Karpas-422 (cell line): Measurements from ENCODE around the gene UMAD1. TPM values are rescaled to one million over a fixed set of nuclear protein-coding genes. Genes with fewer than 3 reads are reported as not detected.
"Not testable (repeated sequence)": the region's sequence is repeated elsewhere in the genome, so short reads cannot be mapped to it uniquely, and the experiment has no call there.

Experiments
- DNase-seq: peaks from one replicate; pipeline ENCODE4 v3.0.0-alpha.2; 2015
- H2AFZ ChIP-seq: fragments of 200-600 bp; sonication (generic); 2 replicates; pipeline ENCODE4 v1.6.1; 2014; ENCODE audit warnings: antibody characterized with exemption, low read length, mixed read lengths
- H3K27ac ChIP-seq: fragments of 200-600 bp; sonication (generic); 2 replicates; pipeline ENCODE4 v1.5.1; 2014; ENCODE audit warnings: mild to moderate bottlenecking, low read length, moderate library complexity
- H3K27me3 ChIP-seq: fragments of 200-600 bp; sonication (generic); 2 replicates; pipeline ENCODE4 v1.6.1; 2014; ENCODE audit warnings: low read length, mixed read lengths
- H3K36me3 ChIP-seq: fragments of 200-600 bp; sonication (generic); 2 replicates; pipeline ENCODE4 v1.6.1; 2014; ENCODE audit warnings: low read length, mixed read lengths; ENCODE audit not compliant: insufficient read depth
- H3K4me1 ChIP-seq: fragments of 200-600 bp; sonication (generic); 2 replicates; pipeline ENCODE4 v1.6.1; 2014; ENCODE audit warnings: mild to moderate bottlenecking, low read length, mixed read lengths
- H3K4me2 ChIP-seq: fragments of 200-600 bp; sonication (generic); 2 replicates; pipeline ENCODE4 v1.6.1; 2014; ENCODE audit warnings: low read length, low read depth, mild to moderate bottlenecking; ENCODE audit not compliant: poor library complexity, severe bottlenecking
- H3K4me3 ChIP-seq: fragments of 200-600 bp; sonication (generic); 2 replicates; pipeline ENCODE4 v1.5.1; 2014; ENCODE audit warnings: mild to moderate bottlenecking, antibody characterized with exemption, low read length, mixed read lengths
- H3K79me2 ChIP-seq: fragments of 200-600 bp; sonication (generic); 2 replicates; pipeline ENCODE4 v1.6.1; 2014; ENCODE audit warnings: mild to moderate bottlenecking, low read length, mixed read lengths
- H3K9ac ChIP-seq: fragments of 200-600 bp; sonication (generic); 2 replicates; pipeline ENCODE4 v1.6.0; 2014; ENCODE audit warnings: low read length
- H3K9me2 ChIP-seq: fragments of 200-600 bp; sonication (generic), shearing (Covaris generic); replicated peaks from 2 replicates; pipeline ENCODE4 v1.6.0; 2014; ENCODE audit warnings: mild to moderate bottlenecking, low read length, moderate library complexity; ENCODE audit not compliant: insufficient read depth
- H3K9me3 ChIP-seq: fragments of 300-700, 200-600 bp; sonication (generic); 2 replicates; pipeline ENCODE4 v1.6.1; 2014; ENCODE audit warnings: low read length, mixed read lengths
- H4K20me1 ChIP-seq: fragments of 200-600 bp; sonication (generic); 2 replicates; pipeline ENCODE4 v1.6.1; 2014; ENCODE audit warnings: mild to moderate bottlenecking, antibody characterized with exemption, low read length, low read depth; ENCODE audit not compliant: insufficient read depth
- total RNA-seq: library from RNA; depleted of rRNA; stranded (reverse); fragments of >200 nt; shearing (Covaris generic); gene quantifications from 2 replicates; pipeline ENCODE4 v1.2.3, GENCODE V29; 2014; ENCODE audit warnings: low replicate concordance

Gene UMAD1
- total RNA-seq, 1 experiment from 2014 or later, result 15.2 TPM

- H3K27me3 ChIP-seq, result no peaks in the 10 kb centered on the region
- H3K9ac ChIP-seq, result no peak overlapping the region
- no peaks in the 10 kb centered on the region for H3K79me2 ChIP-seq
- H2AFZ ChIP-seq, result no peak overlapping the region
- no peak overlapping the region for H3K27ac ChIP-seq
- H3K4me2 ChIP-seq, result no peak overlapping the region
- no peak for DNase-seq
- H3K9me3 ChIP-seq, result no peaks in the 10 kb centered on the region
- 0 out of 2 replicates have a peak, but pooled peaks cover 4% of the 10 kb centered on the region for H4K20me1 ChIP-seq
- no peak overlapping the region for H3K4me3 ChIP-seq
- no peaks in the 10 kb centered on the region for H3K9me2 ChIP-seq
- peaks cover 18% of the 10 kb centered on the region for H3K4me1 ChIP-seq
- H3K36me3 ChIP-seq, result no peaks in the 10 kb centered on the region
Measured at GRCh38 chr7:7817748-7818147, 177.2 kb downstream of the UMAD1 start.

- H2AFZ ChIP-seq, H3K9ac ChIP-seq, DNase-seq, H3K4me2 ChIP-seq, H3K79me2 ChIP-seq, H4K20me1 ChIP-seq, H3K27me3 ChIP-seq, H3K9me2 ChIP-seq, H3K4me3 ChIP-seq, H3K27ac ChIP-seq, H3K36me3 ChIP-seq, H3K9me3 ChIP-seq: not testable (repeated sequence)
- peaks cover 18% of the 10 kb centered on the region for H3K4me1 ChIP-seq
Measured at GRCh38 chr7:7818179-7818578, 177.6 kb downstream of the UMAD1 start.

GRCh38 chr7:7819442-7820247 lies 179.1 kb downstream of the UMAD1 start:
- H3K4me2 ChIP-seq, result no peak overlapping the region
- no peaks in the 10 kb centered on the region for H3K79me2 ChIP-seq
- DNase-seq, result no peak
- H4K20me1 ChIP-seq, result peaks cover 5% of the 10 kb centered on the region; the same call in 1 of the 2 replicates
- H3K9me3 ChIP-seq, result no peaks in the 10 kb centered on the region
- peaks cover 18% of the 10 kb centered on the region for H3K4me1 ChIP-seq
- H3K4me3 ChIP-seq, result no peak overlapping the region
- no peak overlapping the region for H3K27ac ChIP-seq
- no peaks in the 10 kb centered on the region for H3K36me3 ChIP-seq
- no peak overlapping the region for H3K9ac ChIP-seq
- no peaks in the 10 kb centered on the region for H3K27me3 ChIP-seq
- no peaks in the 10 kb centered on the region for H3K9me2 ChIP-seq
- no peak overlapping the region for H2AFZ ChIP-seq

GRCh38 chr7:7820409-7820808 lies 179.9 kb downstream of the UMAD1 start:
- peaks cover 18% of the 10 kb centered on the region for H3K4me1 ChIP-seq

GRCh38 chr7:7820939-7821338 lies 180.4 kb downstream of the UMAD1 start:
- Histone ChIP-seq H3K9me3 (no peaks in the 10 kb centered on the region), H3K36me3 (no peaks in the 10 kb centered on the region), H3K27ac (no peak overlapping the region), H4K20me1 (peaks cover 8% of the 10 kb centered on the region; the same call in 1 of the 2 replicates), H3K9me2 (no peaks in the 10 kb centered on the region), H3K4me1 (peaks cover 18% of the 10 kb centered on the region), H3K27me3 (no peaks in the 10 kb centered on the region), H3K4me2 (peak overlapping the region; percentile 17), H3K4me3 (no peak overlapping the region), H3K9ac (no peak overlapping the region), H3K79me2 (no peaks in the 10 kb centered on the region), H2AFZ (no peak overlapping the region)
- DNase-seq, result peak; percentile 54

More at GRCh38 chr7:7820409-7820808, 179.9 kb downstream of the UMAD1 start:
- H4K20me1 ChIP-seq, result peaks cover 8% of the 10 kb centered on the region; the same call in 1 of the 2 replicates
- DNase-seq, result no peak
- H3K9me3 ChIP-seq, result no peaks in the 10 kb centered on the region
- peak overlapping the region; percentile 17 for H3K4me2 ChIP-seq
- no peaks in the 10 kb centered on the region for H3K79me2 ChIP-seq
- H3K27ac ChIP-seq, result no peak overlapping the region
- no peak overlapping the region for H2AFZ ChIP-seq
- no peak overlapping the region for H3K4me3 ChIP-seq
- H3K27me3 ChIP-seq, result no peaks in the 10 kb centered on the region
- H3K9me2 ChIP-seq, result no peaks in the 10 kb centered on the region
- no peak overlapping the region for H3K9ac ChIP-seq
- no peaks in the 10 kb centered on the region for H3K36me3 ChIP-seq

GRCh38 chr7:7821517-7821916 lies 181.0 kb downstream of the UMAD1 start:
- Histone ChIP-seq H3K27ac (no peak overlapping the region), H4K20me1 (peaks cover 8% of the 10 kb centered on the region; the same call in 1 of the 2 replicates), H3K9me2 (no peaks in the 10 kb centered on the region), H3K4me2 (no peak overlapping the region), H3K9me3 (no peaks in the 10 kb centered on the region), H3K9ac (no peak overlapping the region), H3K27me3 (no peaks in the 10 kb centered on the region), H3K36me3 (no peaks in the 10 kb centered on the region), H3K4me3 (no peak overlapping the region), H3K4me1 (peaks cover 18% of the 10 kb centered on the region), H3K79me2 (no peaks in the 10 kb centered on the region), H2AFZ (no peak overlapping the region)
- no peak for DNase-seq

GRCh38 chr7:7825294-7825693 lies 184.7 kb downstream of the UMAD1 start:
- DNase-seq, H3K4me3 ChIP-seq, H3K4me2 ChIP-seq, H3K36me3 ChIP-seq, H3K27me3 ChIP-seq, H3K4me1 ChIP-seq, H3K79me2 ChIP-seq, H3K27ac ChIP-seq, H3K9me2 ChIP-seq, H2AFZ ChIP-seq, H3K9ac ChIP-seq, H3K9me3 ChIP-seq, H4K20me1 ChIP-seq: not testable (repeated sequence)

- H3K79me2 ChIP-seq, result no peaks in the 10 kb centered on the region
- no peak overlapping the region for H3K9ac ChIP-seq
- no peak overlapping the region for H3K4me3 ChIP-seq
- peaks cover 3% of the 10 kb centered on the region; the same call in 1 of the 2 replicates for H4K20me1 ChIP-seq
- H3K27ac ChIP-seq, result no peak overlapping the region
- H3K4me1 ChIP-seq, result no peaks in the 10 kb centered on the region
- no peaks in the 10 kb centered on the region for H3K36me3 ChIP-seq
- H3K27me3 ChIP-seq, result no peaks in the 10 kb centered on the region
- H3K9me2 ChIP-seq, result no peaks in the 10 kb centered on the region
- no peak overlapping the region for H2AFZ ChIP-seq
- DNase-seq, result no peak
- H3K4me2 ChIP-seq, result no peak overlapping the region
- no peaks in the 10 kb centered on the region for H3K9me3 ChIP-seq
Measured at GRCh38 chr7:7829667-7830066, 189.1 kb downstream of the UMAD1 start.
